ENCODE data around the gene KCNMA1. TPM values are rescaled to one million over a fixed set of nuclear protein-coding genes. Genes with fewer than 3 reads are reported as not detected.

Gene KCNMA1
- total RNA-seq, 1 donor from 2014 or later = 30.1 TPM

DNA sequence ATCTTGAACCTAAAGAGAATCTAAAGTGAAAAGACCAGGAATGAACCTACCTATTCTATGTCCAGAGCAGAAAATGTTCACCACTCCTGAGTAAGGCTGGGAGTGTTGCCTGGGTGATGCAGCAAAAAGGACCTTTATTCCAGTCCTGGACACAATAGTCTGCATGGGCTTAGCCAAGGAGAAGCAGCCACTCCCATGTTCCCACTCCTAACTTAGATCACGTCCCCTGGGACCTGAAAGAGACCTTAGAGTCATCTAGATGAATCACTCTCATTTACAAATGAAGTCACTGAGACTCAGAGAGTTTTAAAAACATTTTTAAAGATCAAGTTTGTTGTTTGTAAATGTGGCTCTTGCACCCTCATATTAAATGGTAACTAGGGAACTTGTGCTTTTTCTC, 763.4 kb downstream of the KCNMA1 start:
- Mint-ChIP-seq H3K27me3 (peaks cover 65% of the 10 kb centered on the region), H3K36me3 (peaks cover 9% of the 10 kb centered on the region), H3K4me3 (no peak overlapping the region), H3K9me3 (peaks cover 11% of the 10 kb centered on the region), H3K27ac (no peak overlapping the region), H3K4me1 (ENCODE audit: unreplicated experiment) (peaks cover 18% of the 10 kb centered on the region)
- TF ChIP-seq CTCF (conservative IDR thresholded peaks at IDR 0.05) = no peak
- no peak for DNase-seq (ENCODE audit: extremely low spot score, unreplicated experiment)

GRCh38 chr10:76871697-76872295, 765.8 kb downstream of the KCNMA1 start:
- DNase-seq (ENCODE audit: extremely low spot score, unreplicated experiment) = no peak
- Mint-ChIP-seq H3K4me1 (ENCODE audit: unreplicated experiment) (peaks cover 22% of the 10 kb centered on the region), H3K36me3 (peaks cover 9% of the 10 kb centered on the region), H3K27me3 (peaks cover 75% of the 10 kb centered on the region), H3K27ac (no peak overlapping the region), H3K4me3 (no peak overlapping the region), H3K9me3 (peaks cover 11% of the 10 kb centered on the region)
- TF ChIP-seq CTCF (conservative IDR thresholded peaks at IDR 0.05) = no peak

GRCh38 chr10:76869931-76870330, 767.7 kb downstream of the KCNMA1 start:
- H3K4me3 Mint-ChIP-seq = no peak overlapping the region
- no peak for TF ChIP-seq CTCF (conservative IDR thresholded peaks at IDR 0.05)
- peaks cover 9% of the 10 kb centered on the region for H3K36me3 Mint-ChIP-seq
- H3K9me3 Mint-ChIP-seq = peaks cover 11% of the 10 kb centered on the region
- DNase-seq (ENCODE audit: extremely low spot score, unreplicated experiment) = no peak
- peaks cover 74% of the 10 kb centered on the region for H3K27me3 Mint-ChIP-seq
- peaks cover 22% of the 10 kb centered on the region for H3K4me1 Mint-ChIP-seq (ENCODE audit: unreplicated experiment)
- no peak overlapping the region for H3K27ac Mint-ChIP-seq

GRCh38 chr10:76868098-76868977, 769.3 kb downstream of the KCNMA1 start:
- Mint-ChIP-seq H3K4me3 (no peak overlapping the region), H3K27ac (no peak overlapping the region), H3K36me3 (peaks cover 9% of the 10 kb centered on the region), H3K9me3 (peaks cover 11% of the 10 kb centered on the region), H3K4me1 (ENCODE audit: unreplicated experiment) (peaks cover 22% of the 10 kb centered on the region), H3K27me3 (peaks cover 61% of the 10 kb centered on the region)
- no peak for TF ChIP-seq CTCF (conservative IDR thresholded peaks at IDR 0.05)
- no peak for DNase-seq (ENCODE audit: extremely low spot score, unreplicated experiment)

DNA sequence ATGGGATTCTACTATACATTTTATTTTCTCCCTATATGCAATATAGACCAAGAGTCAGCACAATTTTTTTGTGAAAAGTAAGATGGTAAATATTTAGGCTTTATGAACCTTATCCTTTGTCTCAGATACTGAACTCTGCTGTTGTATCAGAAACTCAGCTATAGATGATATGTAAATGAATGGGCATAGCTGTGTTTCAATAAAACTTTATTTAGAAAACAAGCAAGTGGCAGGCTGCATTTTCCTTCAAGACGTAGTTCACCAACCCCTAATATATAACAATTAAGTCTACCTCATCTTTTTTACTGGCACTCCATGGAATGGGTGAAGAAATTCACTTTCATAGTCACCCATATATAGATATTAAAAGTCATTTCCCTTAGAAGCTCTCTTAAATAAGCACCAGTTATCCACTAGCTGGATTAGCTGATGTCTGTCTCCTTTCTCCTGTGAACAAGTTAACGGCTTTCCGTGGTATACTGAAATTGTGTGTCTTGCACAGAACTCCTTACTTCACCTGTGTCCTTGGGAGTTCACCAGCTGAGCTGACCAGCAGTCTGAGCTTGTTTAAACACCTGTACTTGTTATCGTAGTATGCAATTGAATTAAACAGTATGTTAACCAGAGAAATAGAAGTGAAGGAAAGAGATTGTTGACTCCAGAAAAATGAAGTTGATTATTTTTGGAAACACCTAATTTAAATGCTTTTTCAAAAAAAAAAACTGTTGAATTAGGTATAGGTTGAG, 770.6 kb downstream of the KCNMA1 start:
- Mint-ChIP-seq H3K27me3 (peaks cover 52% of the 10 kb centered on the region), H3K9me3 (peaks cover 11% of the 10 kb centered on the region), H3K36me3 (peaks cover 9% of the 10 kb centered on the region), H3K4me1 (ENCODE audit: unreplicated experiment) (peaks cover 22% of the 10 kb centered on the region), H3K27ac (no peak overlapping the region), H3K4me3 (no peak overlapping the region)
- no peak for TF ChIP-seq CTCF (conservative IDR thresholded peaks at IDR 0.05)
- no peak for DNase-seq (ENCODE audit: extremely low spot score, unreplicated experiment)
